ENCODE measurements around the gene SMAD3. TPM values are rescaled to one million over a fixed set of nuclear protein-coding genes. Genes with fewer than 3 reads are reported as not detected.

The SMAD3 gene
- polyA plus RNA-seq, 1 donor from 2014 or later: 1.0 TPM

DNA sequence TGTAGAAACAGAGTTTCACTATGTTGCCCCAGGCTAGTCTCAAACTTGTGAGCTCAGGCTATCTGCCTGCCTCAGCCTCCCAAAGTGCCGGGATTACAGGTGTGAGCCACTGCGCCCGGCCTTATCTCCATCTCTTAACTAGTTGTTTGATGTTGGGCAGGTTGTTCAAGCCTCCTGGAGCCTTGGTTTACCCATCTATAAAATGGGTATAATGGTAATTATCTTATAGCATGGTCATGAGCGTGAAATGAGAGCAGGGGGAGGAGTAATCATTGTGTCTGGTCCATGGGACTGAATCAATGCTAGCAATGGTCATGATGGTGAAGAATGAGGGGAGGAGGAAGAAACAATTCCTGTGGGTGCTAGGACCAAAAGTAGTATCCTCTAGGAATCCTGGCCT is 32.0 kb downstream of the SMAD3 start:
- TF ChIP-seq MXI1 (conservative IDR thresholded peaks at IDR 0.05; ENCODE audit: poor library complexity, severe bottlenecking) (no peak), TAF1 (IDR thresholded peaks at IDR 0.05; ENCODE audit: low read depth) (no peak), EZH2 (IDR thresholded peaks at IDR 0.05; ENCODE audit: borderline replicate concordance, insufficient read depth, low read length, poor library complexity, severe bottlenecking) (no peak), RAD21 (conservative IDR thresholded peaks at IDR 0.05) (no peak), SMC3 (conservative IDR thresholded peaks at IDR 0.05; ENCODE audit: poor library complexity) (no peak), EP300 (conservative IDR thresholded peaks at IDR 0.05; ENCODE audit: poor library complexity, severe bottlenecking) (no peak), POLR2AphosphoS5 (IDR thresholded peaks at IDR 0.05) (no peak)
- TF ChIP-seq, protein P1, sequence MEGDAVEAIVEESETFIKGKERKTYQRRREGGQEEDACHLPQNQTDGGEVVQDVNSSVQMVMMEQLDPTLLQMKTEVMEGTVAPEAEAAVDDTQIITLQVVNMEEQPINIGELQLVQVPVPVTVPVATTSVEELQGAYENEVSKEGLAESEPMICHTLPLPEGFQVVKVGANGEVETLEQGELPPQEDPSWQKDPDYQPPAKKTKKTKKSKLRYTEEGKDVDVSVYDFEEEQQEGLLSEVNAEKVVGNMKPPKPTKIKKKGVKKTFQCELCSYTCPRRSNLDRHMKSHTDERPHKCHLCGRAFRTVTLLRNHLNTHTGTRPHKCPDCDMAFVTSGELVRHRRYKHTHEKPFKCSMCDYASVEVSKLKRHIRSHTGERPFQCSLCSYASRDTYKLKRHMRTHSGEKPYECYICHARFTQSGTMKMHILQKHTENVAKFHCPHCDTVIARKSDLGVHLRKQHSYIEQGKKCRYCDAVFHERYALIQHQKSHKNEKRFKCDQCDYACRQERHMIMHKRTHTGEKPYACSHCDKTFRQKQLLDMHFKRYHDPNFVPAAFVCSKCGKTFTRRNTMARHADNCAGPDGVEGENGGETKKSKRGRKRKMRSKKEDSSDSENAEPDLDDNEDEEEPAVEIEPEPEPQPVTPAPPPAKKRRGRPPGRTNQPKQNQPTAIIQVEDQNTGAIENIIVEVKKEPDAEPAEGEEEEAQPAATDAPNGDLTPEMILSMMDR (IDR thresholded peaks at IDR 0.05; ENCODE audit: poor library complexity, severe bottlenecking): no peak
- TF ChIP-seq, protein P2, sequence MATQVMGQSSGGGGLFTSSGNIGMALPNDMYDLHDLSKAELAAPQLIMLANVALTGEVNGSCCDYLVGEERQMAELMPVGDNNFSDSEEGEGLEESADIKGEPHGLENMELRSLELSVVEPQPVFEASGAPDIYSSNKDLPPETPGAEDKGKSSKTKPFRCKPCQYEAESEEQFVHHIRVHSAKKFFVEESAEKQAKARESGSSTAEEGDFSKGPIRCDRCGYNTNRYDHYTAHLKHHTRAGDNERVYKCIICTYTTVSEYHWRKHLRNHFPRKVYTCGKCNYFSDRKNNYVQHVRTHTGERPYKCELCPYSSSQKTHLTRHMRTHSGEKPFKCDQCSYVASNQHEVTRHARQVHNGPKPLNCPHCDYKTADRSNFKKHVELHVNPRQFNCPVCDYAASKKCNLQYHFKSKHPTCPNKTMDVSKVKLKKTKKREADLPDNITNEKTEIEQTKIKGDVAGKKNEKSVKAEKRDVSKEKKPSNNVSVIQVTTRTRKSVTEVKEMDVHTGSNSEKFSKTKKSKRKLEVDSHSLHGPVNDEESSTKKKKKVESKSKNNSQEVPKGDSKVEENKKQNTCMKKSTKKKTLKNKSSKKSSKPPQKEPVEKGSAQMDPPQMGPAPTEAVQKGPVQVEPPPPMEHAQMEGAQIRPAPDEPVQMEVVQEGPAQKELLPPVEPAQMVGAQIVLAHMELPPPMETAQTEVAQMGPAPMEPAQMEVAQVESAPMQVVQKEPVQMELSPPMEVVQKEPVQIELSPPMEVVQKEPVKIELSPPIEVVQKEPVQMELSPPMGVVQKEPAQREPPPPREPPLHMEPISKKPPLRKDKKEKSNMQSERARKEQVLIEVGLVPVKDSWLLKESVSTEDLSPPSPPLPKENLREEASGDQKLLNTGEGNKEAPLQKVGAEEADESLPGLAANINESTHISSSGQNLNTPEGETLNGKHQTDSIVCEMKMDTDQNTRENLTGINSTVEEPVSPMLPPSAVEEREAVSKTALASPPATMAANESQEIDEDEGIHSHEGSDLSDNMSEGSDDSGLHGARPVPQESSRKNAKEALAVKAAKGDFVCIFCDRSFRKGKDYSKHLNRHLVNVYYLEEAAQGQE (IDR thresholded peaks at IDR 0.05; ENCODE audit: borderline replicate concordance): no peak
- Histone ChIP-seq H3K79me2 (replicated peaks; ENCODE audit: insufficient read depth, low read length) (peaks cover 10% of the 10 kb centered on the region), H3K27me3 (ENCODE audit: insufficient read depth, low read depth, low read length) (no peaks in the 10 kb centered on the region), H2AFZ (ENCODE audit: low read depth, low read length) (no peak overlapping the region), H3K36me3 (ENCODE audit: insufficient read depth, low read length) (no peaks in the 10 kb centered on the region), H3K4me2 (ENCODE audit: low read length) (no peak overlapping the region), H3K27ac (ENCODE audit: low read length) (no peak overlapping the region), H4K20me1 (ENCODE audit: insufficient read depth) (no peaks in the 10 kb centered on the region), H3K9ac (ENCODE audit: low read length) (no peak overlapping the region), H3K9me3 (ENCODE audit: low read length) (no peaks in the 10 kb centered on the region), H3K4me3 (ENCODE audit: low read length) (no peak overlapping the region), H3F3A (ENCODE audit: insufficient read depth, low read length, poor library complexity, severe bottlenecking) (no peaks in the 10 kb centered on the region), H3K9me2 (ENCODE audit: insufficient read depth, low read length) (no peaks in the 10 kb centered on the region)

- H3F3A ChIP-seq (ENCODE audit: insufficient read depth, low read length, poor library complexity, severe bottlenecking): no peaks in the 10 kb centered on the region
- no peak overlapping the region for H3K4me2 ChIP-seq (ENCODE audit: low read length)
- no peaks in the 10 kb centered on the region for H3K9me2 ChIP-seq (ENCODE audit: insufficient read depth, low read length)
- H4K20me1 ChIP-seq (ENCODE audit: insufficient read depth): no peaks in the 10 kb centered on the region
- H3K27ac ChIP-seq (ENCODE audit: low read length): no peak overlapping the region
- no peak for TF ChIP-seq EP300 (conservative IDR thresholded peaks at IDR 0.05; ENCODE audit: poor library complexity, severe bottlenecking)
- TF ChIP-seq POLR2AphosphoS5 (IDR thresholded peaks at IDR 0.05): no peak
- no peak for TF ChIP-seq EZH2 (IDR thresholded peaks at IDR 0.05; ENCODE audit: borderline replicate concordance, insufficient read depth, low read length, poor library complexity, severe bottlenecking)
- TF ChIP-seq, protein P1 (IDR thresholded peaks at IDR 0.05; ENCODE audit: poor library complexity, severe bottlenecking): no peak
- no peak for TF ChIP-seq TAF1 (IDR thresholded peaks at IDR 0.05; ENCODE audit: low read depth)
- no peak for TF ChIP-seq RAD21 (conservative IDR thresholded peaks at IDR 0.05)
- no peak for TF ChIP-seq SMC3 (conservative IDR thresholded peaks at IDR 0.05; ENCODE audit: poor library complexity)
- TF ChIP-seq, protein P2 (IDR thresholded peaks at IDR 0.05; ENCODE audit: borderline replicate concordance): no peak
- TF ChIP-seq MXI1 (conservative IDR thresholded peaks at IDR 0.05; ENCODE audit: poor library complexity, severe bottlenecking): no peak
- no peaks in the 10 kb centered on the region for H3K9me3 ChIP-seq (ENCODE audit: low read length)
- no peak overlapping the region for H2AFZ ChIP-seq (ENCODE audit: low read depth, low read length)
- H3K79me2 ChIP-seq (replicated peaks; ENCODE audit: insufficient read depth, low read length): peaks cover 8% of the 10 kb centered on the region
- H3K27me3 ChIP-seq (ENCODE audit: insufficient read depth, low read depth, low read length): no peaks in the 10 kb centered on the region
- no peak overlapping the region for H3K4me3 ChIP-seq (ENCODE audit: low read length)
- H3K9ac ChIP-seq (ENCODE audit: low read length): no peak overlapping the region
- H3K36me3 ChIP-seq (ENCODE audit: insufficient read depth, low read length): no peaks in the 10 kb centered on the region
These were observed 32.7 kb downstream of the SMAD3 start for GRCh38 chr15:67097930-67098740.

Data from neural cell (in vitro differentiated cells).